Gastrocnemius medialis (tissue), 4 donors: ENCODE data around the gene HTR1D.

Source experiments
- CTCF ChIP-seq, 5 experiments: fragments of 450-650 bp in 3 of 5; fragments of 200-600 bp in 2 of 5; sonication (generic) in 2 of 5; IDR thresholded peaks in 4 of 5; conservative IDR thresholded peaks in 1 of 5; 1 replicate in 4 of 5; 2 replicates in 1 of 5; pipeline ENCODE4 v1.5.1; 2016 to 2019; ENCODE audit warnings: antibody characterized with exemption in 5 of 5, mild to moderate bottlenecking in 3 of 5, moderate library complexity in 3 of 5
- POLR2A ChIP-seq, 2 donors: fragments of 450-650 bp; IDR thresholded peaks; one replicate each; pipeline ENCODE4 v1.6.1; 2017; ENCODE audit warnings: antibody characterized with exemption in 2 of 2, mild to moderate bottlenecking in 2 of 2, moderate library complexity in 2 of 2

- TF ChIP-seq CTCF (IDR thresholded peaks at IDR 0.05 in 4 of 5, conservative IDR thresholded peaks at IDR 0.05 in 1 of 5) = no peak
- no peak for TF ChIP-seq POLR2A (IDR thresholded peaks at IDR 0.05)
Measured at GRCh38 chr1:23152966-23153684, 64.2 kb downstream of the HTR1D start.
